Posterior cingulate gyrus (tissue), 11 donors: ENCODE data around the gene MAD1L1.
A peak's percentile ranks its signal among the peaks of the same experiment; 100 is the strongest.

Experiments
- DNase-seq, 10 donors: peaks; one replicate each; pipeline versions ENCODE4 v3.0.0 to v3.0.0-alpha.2; 2020 to 2021; ENCODE audit warnings: mixed read lengths in 3 of 10
- intact Hi-C: fragments of 100-400 bp; cut with DNase I; formaldehyde crosslinking; loops from one replicate; pipeline ENCODE4 v1.15.1; 2023

The MAD1L1 gene

DNA sequence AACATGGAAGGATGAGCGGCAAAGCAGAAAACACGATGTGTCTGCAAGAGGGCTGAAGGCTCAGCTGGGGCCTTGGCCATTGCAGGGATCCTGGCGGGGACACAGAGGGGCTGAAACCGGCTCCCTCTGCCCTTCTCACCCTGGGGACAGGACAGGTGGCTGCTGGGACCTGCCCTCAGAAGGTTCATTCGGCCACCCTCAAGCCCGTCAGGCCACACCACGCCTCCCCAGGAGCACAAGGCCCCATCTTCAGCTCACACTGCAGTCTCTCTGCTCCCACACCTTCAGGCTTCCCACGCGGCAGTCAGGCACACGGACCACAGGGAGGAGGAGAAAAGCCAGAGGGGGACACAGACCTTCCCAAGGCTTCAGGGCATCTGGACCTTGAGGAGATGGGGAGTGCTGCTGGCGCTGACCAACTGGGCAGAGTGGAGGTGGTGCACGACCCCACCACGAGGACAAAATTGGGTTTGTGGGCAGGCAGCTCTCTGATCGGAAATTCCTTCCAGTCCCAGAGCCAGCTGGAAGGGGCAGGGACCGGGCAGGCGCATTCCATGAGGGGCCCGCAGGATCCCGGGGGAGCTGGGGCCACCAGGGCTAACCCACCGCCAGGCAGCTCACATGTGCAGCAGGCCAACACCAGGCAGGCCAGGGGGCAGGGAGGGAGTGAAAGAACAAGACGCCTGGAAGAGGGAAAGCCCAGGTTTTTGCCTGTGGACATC, 104.0 kb downstream of the MAD1L1 start:
- intact Hi-C loops = no loop called here
- no peak for DNase-seq

DNA sequence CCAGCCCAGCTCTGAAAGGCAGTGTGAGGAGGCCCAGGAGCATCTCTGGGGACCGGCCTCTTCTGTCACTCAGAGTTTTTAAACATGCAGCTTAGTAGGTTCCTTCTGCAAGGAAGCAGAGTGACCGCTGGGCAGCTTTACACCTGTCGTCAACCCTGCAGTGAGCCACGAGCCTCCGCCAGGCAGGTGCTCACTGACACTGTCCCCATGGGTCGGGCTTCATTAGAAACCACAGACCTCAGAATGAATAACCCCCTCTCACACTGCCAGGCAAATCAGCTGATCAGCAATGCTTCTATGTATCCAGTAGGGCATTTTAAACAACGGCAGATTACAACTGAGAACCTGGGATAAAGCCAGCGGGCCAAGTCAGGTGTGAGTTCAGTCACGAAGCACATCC, 106.1 kb downstream of the MAD1L1 start:
- intact Hi-C loops = no loop called here
- DNase-seq = no peak

DNA sequence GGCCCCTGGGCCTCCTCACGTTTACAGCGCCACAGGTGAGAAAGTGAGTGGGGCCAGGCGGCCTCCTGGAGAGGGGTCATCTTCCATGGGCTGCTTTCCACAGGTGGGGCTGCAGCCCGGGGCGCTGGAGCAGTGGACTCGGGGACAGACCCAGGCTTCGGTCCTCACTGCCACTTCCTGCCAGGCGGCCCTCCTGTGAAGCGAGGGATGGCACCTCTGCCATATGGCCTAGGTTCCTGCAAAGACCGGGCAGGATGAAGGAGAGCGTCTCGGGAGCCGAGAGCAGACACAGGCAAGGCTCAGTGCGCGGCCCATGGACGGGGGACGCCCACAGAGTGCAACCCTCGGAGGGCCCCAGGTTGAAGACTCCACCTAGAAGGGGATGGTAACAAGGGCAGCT, 106.8 kb downstream of the MAD1L1 start:
- DNase-seq = no peak
- intact Hi-C loops = no loop called here

DNA sequence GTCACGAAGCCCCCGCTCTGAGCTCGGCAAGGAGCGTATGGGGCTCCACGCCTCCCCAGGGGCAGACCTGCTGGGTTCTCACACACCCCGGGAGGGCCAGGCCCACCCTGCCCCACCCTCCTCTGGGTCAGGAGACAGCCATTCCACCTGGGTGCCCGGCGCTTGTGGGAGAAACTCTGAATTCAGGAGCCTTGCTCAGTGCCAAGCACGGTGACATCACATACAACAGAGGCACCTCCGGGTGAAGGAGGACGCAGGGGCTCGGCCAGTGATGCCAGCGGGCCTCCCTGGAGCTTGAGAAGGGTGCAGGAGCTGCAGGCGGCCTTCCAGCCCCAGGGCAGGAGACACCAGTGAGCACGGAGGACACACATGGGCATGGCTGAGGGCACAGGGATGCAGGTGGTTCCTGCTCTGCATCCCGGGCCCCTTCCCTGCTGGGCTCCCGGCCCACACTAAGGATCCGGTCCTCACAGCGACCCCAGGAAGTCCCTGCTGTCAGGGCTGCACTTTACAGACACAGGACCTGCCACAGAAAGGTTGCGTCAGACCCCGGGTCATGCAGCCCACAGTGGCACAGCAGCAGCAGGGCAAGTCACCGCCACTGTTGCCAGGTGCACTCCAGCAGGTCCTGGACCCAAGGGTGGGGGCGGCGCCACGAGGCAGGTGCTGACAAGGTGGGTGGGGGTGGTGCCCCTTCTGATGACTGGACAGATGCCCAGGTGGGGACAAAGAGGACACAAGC, 108.0 kb downstream of the MAD1L1 start:
- intact Hi-C loops = no loop called here
- DNase-seq = no peak

DNA sequence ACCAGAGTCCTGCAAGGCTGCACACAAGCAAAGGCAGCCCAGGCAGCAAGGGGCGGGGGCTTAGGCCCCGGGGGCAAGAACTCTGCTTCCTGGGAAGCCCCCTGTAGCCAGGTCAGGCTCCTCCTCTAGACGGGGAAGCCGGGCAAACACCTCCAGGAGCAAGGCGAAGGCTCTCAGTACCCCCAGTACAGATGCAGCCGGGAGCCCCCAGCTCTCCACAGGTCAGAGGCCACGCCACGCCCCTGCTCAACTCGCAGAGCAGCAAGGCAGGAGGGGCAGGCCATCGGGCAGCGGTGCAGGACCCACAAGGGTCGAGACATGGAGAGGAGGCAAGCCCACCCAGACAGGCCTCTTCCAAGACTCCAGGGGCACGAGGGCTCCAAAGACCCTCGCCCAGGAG, 108.8 kb downstream of the MAD1L1 start:
- DNase-seq = no peak
- intact Hi-C loops = no loop called here

DNA sequence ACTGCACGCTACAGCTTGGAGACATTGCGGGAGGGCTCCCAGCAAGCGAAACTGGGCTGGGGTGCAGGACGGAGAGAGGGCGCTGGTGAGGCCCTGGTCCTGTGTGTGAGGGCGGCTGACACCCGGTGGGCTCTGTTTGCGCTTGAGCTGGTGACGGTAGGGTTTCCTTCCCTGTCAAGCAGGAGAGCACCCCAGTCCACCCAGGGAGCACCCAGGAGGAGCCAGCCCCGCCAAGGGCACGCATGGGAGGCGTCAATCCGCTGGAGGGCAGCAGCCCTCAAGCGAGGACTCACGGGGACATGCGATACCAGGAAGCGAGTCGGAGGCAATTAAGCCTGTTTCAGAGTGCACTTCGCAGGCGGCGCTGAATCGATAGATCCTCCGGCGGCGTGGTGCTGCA, 109.4 kb downstream of the MAD1L1 start:
- no peak for DNase-seq
- intact Hi-C loops = no loop called here

DNA sequence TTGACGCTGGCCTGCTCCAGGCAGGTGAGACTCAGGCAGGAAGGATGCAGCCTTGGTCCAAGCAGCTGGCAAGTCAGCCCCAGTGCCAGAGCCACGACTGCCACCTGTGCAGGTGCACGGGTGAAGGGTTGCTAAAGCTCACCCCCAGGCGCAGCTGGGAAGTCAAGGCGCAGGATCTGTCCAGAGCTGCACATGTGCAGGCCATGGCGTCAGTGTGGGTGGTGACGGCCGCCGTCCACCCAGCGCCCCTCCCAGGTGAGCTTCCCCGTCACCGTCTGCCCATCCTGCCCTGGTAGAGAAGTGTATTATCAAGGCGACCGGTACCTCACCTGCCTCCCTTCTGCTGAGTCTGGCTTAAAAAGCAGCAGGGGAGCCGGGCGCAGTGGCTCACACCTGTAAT, 110.1 kb downstream of the MAD1L1 start:
- DNase-seq = no peak
- intact Hi-C loops = no loop called here

DNA sequence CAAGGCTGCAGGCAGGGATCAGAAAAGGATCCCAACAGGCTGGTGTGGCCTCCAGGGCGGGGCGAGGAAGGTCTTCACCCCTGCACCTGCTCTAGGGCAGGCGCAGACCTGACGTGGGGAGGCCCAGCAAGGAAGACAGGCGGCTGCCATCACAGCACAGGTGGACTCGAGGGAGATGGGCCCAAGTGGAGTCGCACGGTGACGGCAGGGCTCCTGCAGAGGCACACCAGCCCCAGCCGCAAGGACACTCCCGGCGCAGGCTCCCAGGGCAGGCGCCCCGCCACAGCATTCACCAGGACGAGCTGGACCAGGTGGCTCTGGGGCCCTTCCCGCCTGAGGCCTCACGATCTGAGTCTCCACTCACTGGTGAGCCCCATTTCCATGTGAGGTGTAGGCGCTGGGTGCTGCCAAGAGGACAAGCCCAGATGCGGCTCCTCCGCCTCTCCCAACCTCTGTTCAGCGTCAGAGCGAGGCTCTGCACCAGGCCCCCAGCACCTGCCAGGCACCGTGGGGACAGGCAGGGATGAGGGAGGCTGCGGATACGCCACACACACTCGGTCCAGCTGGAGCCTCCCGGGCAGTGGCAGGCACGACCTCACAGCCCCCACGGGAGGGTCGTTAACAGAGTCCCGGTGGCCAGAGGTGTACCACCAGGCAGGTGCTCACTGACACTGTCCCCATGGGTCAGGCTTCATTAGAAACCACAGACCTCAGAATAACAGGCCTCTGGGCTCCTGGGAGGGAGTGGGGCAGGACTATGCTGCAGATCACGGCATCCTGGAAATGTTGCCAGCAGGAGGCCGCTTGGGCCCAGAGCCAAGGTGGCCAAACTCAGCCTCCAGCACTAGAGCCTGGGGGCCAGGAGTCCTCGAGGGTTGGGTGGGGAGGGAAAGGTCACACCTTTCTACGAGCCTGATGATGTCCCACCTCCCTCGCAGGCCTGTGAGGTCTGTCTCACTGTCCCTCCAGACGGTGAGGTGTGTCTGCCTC, 111.6 kb downstream of the MAD1L1 start:
- intact Hi-C loops = no loop called here
- peak in 1 of 10 donors; percentile 77 for DNase-seq

DNA sequence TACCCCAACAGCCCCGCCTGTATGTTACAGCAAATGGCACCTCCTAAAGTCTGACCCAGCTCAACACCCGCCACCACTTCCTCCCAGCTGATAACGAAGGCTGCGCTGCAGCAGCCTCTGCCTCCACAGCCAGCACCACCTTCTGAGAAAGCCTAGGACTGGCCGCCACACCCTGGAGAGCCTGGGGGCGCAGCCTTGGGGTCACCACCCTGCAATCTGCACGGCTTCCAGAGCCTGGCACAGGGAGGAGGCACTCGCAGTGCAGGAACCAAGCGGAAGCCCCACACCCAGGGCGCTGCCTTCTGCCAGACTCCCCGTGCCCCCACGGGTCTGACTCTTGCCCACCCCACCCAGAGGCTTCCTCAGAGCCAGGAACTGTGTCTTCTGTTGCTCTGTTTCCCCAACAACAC, 112.5 kb downstream of the MAD1L1 start:
- DNase-seq = no peak
- intact Hi-C loops = no loop called here

DNA sequence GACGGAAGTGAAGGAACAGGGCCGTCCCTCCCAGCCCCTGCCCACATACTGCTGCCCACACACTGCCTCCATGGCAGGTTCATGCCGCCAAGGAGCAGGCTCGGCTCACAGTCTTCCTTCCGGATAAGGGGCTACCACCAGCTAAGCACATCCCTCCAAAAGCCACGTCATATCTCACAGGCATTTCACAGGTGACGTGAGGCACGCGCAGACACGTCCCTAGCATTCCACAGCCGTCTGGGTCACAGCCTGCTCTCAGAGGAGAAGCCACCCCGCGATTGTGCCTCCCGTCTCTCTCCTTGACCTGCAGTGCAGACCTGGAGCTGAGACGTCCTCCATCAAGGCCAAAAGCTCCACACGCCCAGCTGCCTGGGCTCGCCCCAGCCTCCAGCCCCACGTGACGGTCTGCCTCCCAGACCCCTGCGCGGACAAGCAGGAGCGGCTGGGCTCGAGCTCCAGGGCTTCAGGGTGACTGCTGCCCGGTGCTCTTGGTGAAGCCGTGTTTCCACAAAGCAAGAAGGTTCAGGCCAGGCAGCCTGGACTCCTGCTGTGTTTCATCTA, 114.0 kb downstream of the MAD1L1 start:
- intact Hi-C loops = no loop called here
- no peak for DNase-seq

DNA sequence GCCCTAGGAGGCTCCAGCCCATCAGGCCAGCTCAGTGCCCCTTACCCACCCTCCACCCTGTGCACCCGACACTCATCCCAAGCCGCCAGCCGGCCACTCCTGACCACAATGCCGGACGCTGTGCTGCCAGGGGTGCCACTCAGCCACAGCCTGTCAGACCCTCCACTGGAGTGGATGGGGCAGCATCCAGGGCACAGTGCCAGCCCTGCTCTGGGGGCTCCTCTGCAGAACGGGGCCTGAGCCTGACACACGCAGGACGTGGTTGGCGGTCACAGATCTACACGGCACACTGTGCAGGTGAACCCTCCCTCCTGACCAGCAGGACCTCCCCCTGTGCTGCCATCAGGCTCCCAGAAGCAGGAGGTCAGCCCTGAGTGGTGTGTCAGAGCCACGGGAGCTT, 114.7 kb downstream of the MAD1L1 start:
- intact Hi-C loops = no loop called here
- DNase-seq = no peak

DNA sequence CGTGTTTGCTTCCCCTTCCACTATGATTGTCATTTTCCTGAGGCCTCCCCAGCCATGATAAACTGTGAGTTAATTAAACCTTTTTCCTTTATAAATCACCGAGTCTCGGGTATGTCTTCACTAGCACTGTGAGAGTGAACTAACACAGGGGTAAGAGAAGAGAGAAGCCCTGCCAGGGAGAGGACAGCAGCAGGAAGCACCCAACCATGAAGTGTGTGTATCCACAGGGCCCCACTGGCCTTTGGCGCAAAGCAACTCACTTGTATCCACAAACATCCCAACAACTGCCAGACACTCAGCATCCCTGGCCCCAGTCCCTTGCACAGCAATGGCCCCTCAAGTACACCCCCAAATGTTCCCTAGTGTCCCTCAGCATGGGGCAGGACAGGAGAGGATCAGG, 115.1 kb downstream of the MAD1L1 start:
- intact Hi-C loops = no loop called here
- no peak for DNase-seq

DNA sequence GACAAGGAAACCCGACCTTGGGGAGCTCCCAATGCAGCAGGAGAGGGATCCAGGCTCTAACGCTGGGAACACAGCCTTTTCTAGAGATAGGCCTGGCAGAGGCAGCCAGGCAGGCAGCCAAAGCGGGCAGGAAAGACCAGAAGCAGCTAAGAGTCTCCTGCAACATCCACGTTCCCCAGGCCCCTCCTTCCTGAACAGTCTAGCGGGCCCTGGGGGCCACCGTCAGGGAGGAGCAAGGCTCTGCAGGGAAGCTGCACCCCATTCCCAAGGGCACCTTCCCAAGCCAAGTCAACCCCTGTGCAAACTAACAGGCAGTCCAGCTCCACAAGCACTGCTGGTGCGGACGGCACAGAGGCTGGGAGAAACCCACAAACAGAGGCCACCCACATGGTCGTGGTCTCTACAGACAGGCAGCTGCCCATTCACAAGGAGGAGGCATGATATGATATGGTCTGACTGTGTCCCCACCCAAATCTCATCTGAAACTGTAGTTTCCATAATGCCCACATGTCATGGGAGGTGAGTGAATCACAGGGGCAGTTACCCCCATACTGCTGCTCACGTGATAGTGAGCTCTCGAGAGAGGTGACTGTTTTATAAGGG, 115.7 kb downstream of the MAD1L1 start:
- intact Hi-C loops = no loop called here
- peak; percentile 60 to 97 (median 80) for DNase-seq

DNA sequence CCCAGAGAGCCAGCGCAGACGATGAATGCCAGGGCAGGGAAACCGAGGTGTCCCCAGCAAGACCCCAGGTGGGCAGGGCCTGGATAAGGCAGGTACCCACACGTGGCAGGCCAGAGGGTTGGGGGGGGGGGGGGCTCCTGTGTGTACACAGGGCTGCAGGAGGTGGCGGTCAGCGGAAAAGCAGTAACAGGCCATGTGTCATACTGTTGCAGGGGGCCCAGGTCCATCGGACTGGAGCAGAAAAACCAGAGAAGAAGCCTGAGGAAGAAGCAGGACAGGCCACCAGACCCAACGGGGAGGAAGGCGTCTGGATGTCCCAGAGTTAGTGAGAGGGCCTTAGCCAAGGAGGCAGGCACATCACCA, 116.3 kb downstream of the MAD1L1 start:
- DNase-seq = no peak
- intact Hi-C loops = no loop called here

DNA sequence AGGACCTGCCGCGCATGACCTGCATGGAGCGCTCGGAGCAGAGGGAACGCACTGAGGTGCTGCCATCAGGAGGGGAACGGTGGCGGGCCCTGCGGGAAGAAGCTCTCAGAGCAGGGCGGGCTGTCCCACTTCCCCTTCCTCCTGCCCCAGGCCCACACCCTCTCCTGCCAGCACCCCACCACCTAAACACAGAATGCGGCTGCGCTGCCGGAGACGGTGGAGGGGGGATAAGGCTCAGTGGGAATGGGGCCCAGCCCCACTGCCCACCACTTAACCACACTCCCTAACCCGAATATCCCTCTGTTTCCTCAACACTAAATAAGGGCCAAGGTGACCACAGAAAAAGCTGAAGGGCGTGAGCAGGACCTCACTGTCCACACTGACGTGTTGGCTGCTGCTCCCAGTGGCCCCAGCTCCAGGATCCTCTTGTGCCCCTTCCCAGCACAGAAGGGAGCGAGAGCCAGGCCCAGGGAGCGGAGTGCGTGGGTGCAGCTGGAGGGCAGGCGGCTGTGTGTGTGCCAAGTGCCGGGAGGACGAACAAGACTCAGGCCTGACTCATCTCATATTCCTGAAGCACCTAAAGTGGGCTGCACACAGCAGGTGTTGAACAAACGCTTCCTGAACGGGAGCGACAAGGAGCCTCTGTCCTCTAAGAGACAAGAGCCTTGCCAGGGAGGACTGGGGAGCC, 116.8 kb downstream of the MAD1L1 start:
- intact Hi-C loops = no loop called here
- DNase-seq = peak in 8 of 10 donors; percentile 57 to 95 (median 78)

DNA sequence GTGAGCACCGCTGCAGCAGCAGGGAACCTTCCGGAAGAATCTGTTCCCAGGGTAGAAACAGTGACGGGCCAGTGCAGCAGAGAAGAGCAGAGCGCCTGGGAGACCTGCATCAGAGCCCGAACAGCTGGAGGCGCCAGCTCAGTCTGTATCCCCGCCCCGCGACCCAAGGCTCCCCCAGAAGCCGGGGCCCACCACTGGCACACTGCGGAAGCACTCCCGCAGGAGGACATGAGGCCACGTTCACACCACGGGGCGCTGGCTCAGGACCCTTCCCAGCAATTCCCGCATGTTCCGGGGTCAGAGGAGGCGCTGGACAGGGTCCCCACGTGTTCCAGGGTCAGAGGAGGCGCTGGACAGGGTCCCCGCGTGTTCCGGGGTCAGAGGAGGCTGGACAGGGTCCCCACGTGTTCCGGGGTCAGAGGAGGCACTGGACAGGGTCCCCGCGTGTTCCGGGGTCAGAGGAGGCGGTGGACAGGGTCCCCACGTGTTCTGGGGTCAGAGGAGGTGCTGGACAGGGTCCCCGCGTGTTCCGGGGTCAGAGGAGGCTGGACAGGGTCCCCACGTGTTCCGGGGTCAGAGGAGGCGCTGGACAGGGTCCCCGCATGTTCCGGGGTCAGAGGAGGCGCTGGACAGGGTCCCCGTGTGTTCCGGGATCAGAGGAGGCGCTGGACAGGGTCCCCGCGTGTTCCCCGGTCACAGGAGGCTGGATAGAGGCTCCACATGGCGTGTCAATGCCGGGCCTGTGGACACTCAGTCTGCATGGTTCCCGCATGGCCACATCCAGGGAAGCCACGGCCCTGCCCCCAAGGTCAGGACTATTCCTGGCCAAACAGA, 117.6 kb downstream of the MAD1L1 start:
- intact Hi-C loops = loop anchor here (5.0 kb wide), 1 partner anchor 37 kb away; no protein-coding TSS in a partner anchor
- DNase-seq = no peak

DNA sequence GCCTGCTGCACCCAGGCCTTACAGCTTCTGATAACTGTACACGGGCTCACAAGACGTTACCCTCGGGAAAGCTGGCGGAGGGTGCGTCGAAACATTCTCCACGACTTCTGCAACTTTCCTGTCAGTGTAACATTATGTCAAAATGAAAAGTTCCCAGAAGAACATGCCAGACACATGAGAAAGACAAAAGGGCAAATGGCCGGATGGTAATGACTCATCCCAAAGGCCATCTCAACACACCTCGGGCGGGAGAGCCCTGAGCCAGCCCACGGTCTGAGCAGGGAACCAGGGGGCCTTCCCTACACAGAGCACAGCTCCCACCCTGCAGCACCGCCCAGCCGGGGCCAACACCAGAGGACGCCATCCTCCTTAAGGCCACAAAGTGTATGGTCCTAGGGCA, 118.7 kb downstream of the MAD1L1 start:
- no peak for DNase-seq
- intact Hi-C loops = loop anchor here (5.0 kb wide), 1 partner anchor 38 kb away; no protein-coding TSS in a partner anchor
